GM12864 (cell line): Measurements from ENCODE around the gene ENTPD7.

Experiments
- DNase-seq: peaks from one replicate; pipeline ENCODE4 v3.0.0-alpha.2; 2011; ENCODE audit warnings: low read depth
- H3K4me3 ChIP-seq: 2 replicates; pipeline ENCODE4 v1.5.1; 2011; ENCODE audit warnings: mild to moderate bottlenecking, low read depth, low read length, control low read depth
- CTCF ChIP-seq: IDR thresholded peaks from 2 replicates; pipeline ENCODE4 v1.5.1; 2011; ENCODE audit warnings: low read depth, mild to moderate bottlenecking, moderate library complexity, low read length, control low read depth, inconsistent platforms; ENCODE audit errors: missing control alignments

ENTPD7 gene

GRCh38 chr10:99659031-99659867, at the start of gene ENTPD7:
TSS of gene ENTPD7 (plus strand) at chr10:99659509. CDS start at chr10:99659957, 448 bp downstream.
- TF ChIP-seq CTCF: no peak
- DNase-seq: peak; percentile 84
- H3K4me3 ChIP-seq: peak within 1 kb of the TSS; percentile 77

GRCh38 chr10:99610221-99610620, 49.1 kb upstream of the ENTPD7 start:
- no peak for DNase-seq
- no peak for TF ChIP-seq CTCF
- no peak overlapping the region for H3K4me3 ChIP-seq

GRCh38 chr10:99611326-99611725, 48.0 kb upstream of the ENTPD7 start:
- TF ChIP-seq CTCF: no peak
- no peak for DNase-seq

GRCh38 chr10:99612167-99612831, 47.0 kb upstream of the ENTPD7 start:
- peak; percentile 80 for TF ChIP-seq CTCF
- no peak overlapping the region for H3K4me3 ChIP-seq
- no peak for DNase-seq

More at GRCh38 chr10:99611326-99611725, 48.0 kb upstream of the ENTPD7 start:
- H3K4me3 ChIP-seq: no peak overlapping the region

- DNase-seq: no peak
- no peak for TF ChIP-seq CTCF
- no peak overlapping the region for H3K4me3 ChIP-seq
These were observed 43.9 kb upstream of the ENTPD7 start for GRCh38 chr10:99615426-99615825.

GRCh38 chr10:99617696-99618095, 41.6 kb upstream of the ENTPD7 start:
- no peak overlapping the region; the same call in 1 of the 2 replicates for H3K4me3 ChIP-seq
- DNase-seq: no peak
- no peak for TF ChIP-seq CTCF
